Kidney tubule cell (primary cell): ENCODE results near the gene SIGLEC12.
"Not testable (repeated sequence)": the region's sequence is repeated elsewhere in the genome, so short reads cannot be mapped to it uniquely, and the experiment has no call there.

Experiments
- DNase-seq: peaks from one replicate; pipeline ENCODE4 v3.0.0-alpha.2; 2018; ENCODE audit warnings: low spot score

Gene SIGLEC12

GRCh38 chr19:51479531-51480331 is 21.9 kb downstream of the SIGLEC12 start:
- no peak for DNase-seq

GRCh38 chr19:51478381-51479234 is 23.0 kb downstream of the SIGLEC12 start, which contains the start of gene CEACAM18:
CEACAM18 (plus strand) TSS chr19:51478539.
- DNase-seq: no peak

DNA sequence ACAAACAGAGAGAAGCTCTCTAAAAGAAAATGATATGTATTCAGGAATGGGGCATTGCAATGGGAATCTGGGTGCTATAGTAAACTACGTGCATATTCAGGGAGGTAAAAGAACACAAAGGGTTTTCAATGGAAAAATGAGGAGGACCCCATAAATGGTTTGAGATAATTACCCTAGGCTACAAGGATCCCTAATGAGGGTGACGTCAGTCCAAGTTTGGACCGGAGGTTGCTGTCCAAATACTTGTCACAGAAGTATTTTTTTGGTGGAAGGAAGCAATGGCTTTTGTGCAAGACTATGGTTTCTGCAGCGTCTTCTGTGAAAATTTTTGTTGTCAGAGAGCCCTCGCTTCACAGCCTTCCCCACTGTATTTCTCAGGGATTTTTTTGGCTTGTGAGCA is 24.3 kb downstream of the SIGLEC12 start:
- no peak for DNase-seq

- DNase-seq: no peak
Observed at GRCh38 chr19:51476164-51476563, 25.4 kb downstream of the SIGLEC12 start.

DNA sequence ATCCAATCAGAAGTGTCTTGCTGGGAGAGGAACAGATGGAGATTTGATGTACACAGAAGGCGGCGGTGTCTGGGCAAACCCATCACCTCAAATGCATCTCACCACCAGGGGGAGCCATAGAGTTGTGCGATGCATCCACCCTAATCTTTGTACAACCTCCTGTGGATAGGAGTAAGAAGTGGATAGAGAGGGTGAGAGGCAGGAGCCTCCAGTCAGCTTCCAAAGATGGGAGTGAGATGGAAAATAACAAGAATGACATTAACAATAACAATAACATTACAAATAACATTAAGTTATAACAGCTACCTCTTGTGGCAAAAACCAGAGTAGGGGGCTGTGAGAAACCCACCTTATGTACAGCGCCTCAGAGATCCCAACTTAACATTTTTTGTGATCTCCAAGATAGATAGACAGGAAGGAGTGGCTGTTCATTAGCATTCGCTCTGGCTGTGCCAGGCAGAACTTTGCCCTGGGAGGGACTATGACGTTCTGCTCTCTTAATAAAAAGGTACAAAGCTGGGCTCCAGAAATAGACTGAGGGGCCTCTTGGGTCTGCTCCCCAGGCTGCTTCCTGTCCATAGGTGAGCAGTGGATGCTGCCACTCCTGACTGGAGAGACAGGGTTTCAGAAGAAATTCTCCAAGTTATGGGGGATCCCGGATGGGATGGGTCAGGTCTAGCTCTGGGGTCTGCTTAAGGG is 28.4 kb downstream of the SIGLEC12 start:
- DNase-seq: peak; percentile 65

- DNase-seq: no peak
Observed at GRCh38 chr19:51472607-51473006, 29.0 kb downstream of the SIGLEC12 start.

GRCh38 chr19:51471527-51471926 is 30.1 kb downstream of the SIGLEC12 start:
- no peak for DNase-seq

DNA sequence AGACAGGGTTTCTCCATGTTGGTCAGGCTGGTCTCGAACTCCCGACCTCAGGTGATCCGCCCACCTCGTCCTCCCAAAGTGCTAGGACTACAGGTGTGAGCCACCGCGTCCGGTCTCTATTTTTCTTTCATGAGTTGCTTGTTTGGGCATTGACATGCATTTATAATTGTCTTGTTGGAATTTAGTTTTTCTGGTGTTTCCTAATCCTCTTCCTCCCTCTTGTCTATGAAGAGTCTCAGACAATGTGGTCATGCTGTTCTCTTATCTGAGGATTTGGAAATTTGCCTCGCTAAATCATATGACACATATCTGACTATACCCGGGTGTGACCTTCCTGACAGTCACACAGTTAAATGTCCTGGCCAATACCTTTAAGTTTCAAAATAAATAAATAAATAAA is 30.6 kb downstream of the SIGLEC12 start:
- no peak for DNase-seq

DNA sequence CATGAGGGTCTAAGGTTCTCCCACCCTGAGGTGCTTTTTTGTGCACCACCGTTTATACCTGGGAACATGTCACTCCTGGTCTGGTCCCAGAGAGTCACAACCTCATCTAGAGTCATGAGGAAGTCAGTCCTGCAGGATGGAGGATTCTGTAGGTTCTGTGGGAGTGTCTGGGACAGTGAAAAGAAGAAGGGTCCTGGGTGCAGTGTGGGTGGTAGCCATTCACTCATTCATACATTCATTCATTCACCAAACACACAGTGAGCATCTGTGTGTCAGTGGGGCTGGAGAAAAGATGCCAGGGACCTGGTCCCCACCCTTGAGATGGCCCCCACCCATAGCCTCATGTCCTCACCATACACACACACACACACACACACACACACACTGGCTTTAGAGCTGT is 32.0 kb downstream of the SIGLEC12 start:
- no peak for DNase-seq

GRCh38 chr19:51469162-51469561 is 32.4 kb downstream of the SIGLEC12 start:
- no peak for DNase-seq

GRCh38 chr19:51468545-51468920 is 33.1 kb downstream of the SIGLEC12 start:
- no peak for DNase-seq

- no peak for DNase-seq
Observed at GRCh38 chr19:51467864-51468544, 33.6 kb downstream of the SIGLEC12 start.

DNA sequence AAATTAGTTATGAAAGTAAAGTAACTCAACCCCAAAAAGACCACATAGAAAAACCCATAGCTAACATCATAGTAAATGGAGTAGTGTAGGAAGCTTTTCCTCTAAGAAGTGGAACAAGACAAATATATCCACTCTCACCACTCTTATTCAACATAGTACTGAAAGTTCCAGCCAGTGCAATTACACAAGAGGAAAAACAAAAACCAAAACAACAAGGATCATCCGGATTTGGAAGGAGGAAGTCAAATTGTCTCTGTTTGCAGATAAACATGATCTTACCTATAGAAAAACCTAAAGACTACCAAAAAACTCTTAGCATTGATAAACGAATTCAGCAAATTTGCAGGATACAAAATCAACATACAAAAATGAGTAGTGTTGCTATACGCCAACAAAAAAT is 34.9 kb downstream of the SIGLEC12 start:
- DNase-seq: no peak

- DNase-seq: not testable (repeated sequence)
Observed at GRCh38 chr19:51463976-51464581, 37.5 kb downstream of the SIGLEC12 start.

DNA sequence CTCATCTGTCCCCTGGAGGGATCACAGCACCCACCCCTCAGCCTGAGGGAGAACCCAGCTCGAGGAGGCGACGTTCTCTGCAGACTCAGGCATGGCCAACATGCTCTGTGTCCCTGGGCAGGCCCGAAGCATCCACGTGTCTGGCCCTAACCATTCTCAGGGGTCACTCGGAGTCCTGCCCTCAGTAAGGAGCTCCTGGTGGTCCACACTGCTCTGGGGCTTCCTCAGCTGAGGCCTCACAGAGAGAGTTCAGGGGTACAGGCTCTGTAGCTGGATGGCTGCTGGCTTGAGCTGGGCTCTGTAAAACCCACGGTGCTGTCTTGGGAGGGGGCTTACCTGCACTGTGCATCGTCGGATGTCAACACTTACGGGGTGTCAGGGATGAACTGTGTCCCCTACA is 38.9 kb downstream of the SIGLEC12 start:
- no peak for DNase-seq

DNA sequence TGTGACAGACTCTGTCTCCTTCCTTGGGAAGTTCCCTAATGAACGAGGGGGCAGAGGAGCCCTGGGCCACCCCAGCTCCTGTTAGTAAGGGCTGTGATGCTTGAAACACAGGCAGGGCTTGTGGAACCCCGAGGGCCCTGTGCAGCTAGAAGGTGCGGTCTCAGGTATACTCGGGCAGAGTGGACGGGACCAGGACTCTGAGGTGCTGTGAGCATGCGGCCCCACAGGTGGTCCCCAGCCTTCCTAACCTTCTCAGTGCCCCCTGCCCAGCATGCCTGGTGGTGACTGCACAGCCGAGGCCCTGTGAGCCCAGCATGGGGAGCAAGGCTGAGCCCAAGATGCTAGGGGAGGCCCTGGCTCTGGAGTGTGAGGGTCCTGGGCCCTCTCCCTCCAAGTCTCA is 39.3 kb downstream of the SIGLEC12 start:
- DNase-seq: no peak

- no peak for DNase-seq
Observed at GRCh38 chr19:51461723-51462161, 39.9 kb downstream of the SIGLEC12 start.

GRCh38 chr19:51460164-51460992 is 41.2 kb downstream of the SIGLEC12 start:
- no peak for DNase-seq

DNA sequence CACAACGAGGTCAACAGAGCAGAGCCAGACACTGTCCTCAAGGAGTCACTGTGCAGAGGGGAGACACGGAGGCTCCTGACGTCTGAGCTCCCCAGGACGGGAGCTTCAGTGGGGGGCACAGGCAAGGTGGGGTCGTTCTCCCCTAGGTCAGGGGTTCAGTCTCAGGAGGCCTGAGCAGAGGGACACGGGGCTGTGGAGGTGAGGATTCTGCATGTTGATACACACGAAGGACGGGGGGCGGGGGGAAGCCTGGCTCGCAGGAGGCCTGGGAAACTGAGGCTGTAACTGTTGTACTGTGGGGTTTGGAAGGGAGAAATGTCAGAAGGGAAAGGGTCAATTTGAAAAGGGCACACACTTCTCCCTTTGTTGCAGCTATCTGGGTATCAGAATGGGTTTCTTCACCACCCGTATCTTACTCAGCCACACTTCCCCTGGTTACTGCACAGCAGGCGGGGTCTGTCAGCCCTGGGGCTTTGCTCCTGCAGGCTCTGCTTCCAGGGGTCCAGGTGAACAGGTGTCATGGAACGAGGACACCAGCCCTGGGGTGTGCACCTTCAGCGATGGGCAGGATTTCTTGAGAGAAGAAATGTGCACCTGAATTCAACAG is 42.6 kb downstream of the SIGLEC12 start:
- DNase-seq: no peak

- no peak for DNase-seq
Observed at GRCh38 chr19:51458051-51458645, 43.5 kb downstream of the SIGLEC12 start, which contains the start of gene SIGLEC8. SIGLEC8 (minus strand) TSS chr19:51458454; CDS start chr19:51458387, 67 bp downstream.
